Activated naive CD4-positive, alpha-beta T cell treated with anti-CD3 and anti-CD28 coated beads for 36 hours (primary cell): Measurements from ENCODE around the gene CDKN3. TPM values are rescaled to one million over a fixed set of nuclear protein-coding genes. Genes with fewer than 3 reads are reported as not detected.

ENCODE experiments used
- CTCF ChIA-PET: fragments of 350-600 bp; sonication (Branson Sonifier 250); formaldehyde crosslinking; loops from one replicate; lab custom pipeline; 2021; ENCODE audit warnings: antibody characterized with exemption; lab: Charles Lee
- DNase-seq: peaks from one replicate; pipeline ENCODE4 v3.0.0-alpha.2; 2020
- H3K27ac Mint-ChIP-seq: one replicate; pipeline ENCODE4 v1.8.0; 2021; ENCODE audit warnings: mild to moderate bottlenecking, mixed read lengths
- H3K27me3 Mint-ChIP-seq: one replicate; pipeline ENCODE4 v1.8.0; 2021; ENCODE audit warnings: low read depth, mixed read lengths
- H3K36me3 Mint-ChIP-seq: one replicate; pipeline ENCODE4 v1.8.0; 2021; ENCODE audit warnings: low read depth, mixed read lengths
- H3K4me1 Mint-ChIP-seq: one replicate; pipeline ENCODE4 v1.8.0; 2021; ENCODE audit warnings: low read depth, mixed read lengths
- H3K4me3 Mint-ChIP-seq: one replicate; pipeline ENCODE4 v1.8.0; 2021; ENCODE audit warnings: mild to moderate bottlenecking, moderate library complexity, mixed read lengths
- H3K9me3 Mint-ChIP-seq: one replicate; pipeline ENCODE4 v1.8.0; 2021; ENCODE audit warnings: mixed read lengths
- intact Hi-C: fragments of 100-400 bp; cut with micrococcal nuclease; formaldehyde crosslinking; loops from one replicate; pipeline ENCODE4 v1.15.1; 2023
- total RNA-seq, 2 experiments: library from RNA; stranded (reverse); gene quantifications; one replicate each; pipeline ENCODE4 v1.2.3, GENCODE V29; 2021

Gene CDKN3
- 100 to 1,000 TPM in 1 of 2 experiments, 10 to 100 TPM in 1; 96.5 to 101 TPM for total RNA-seq

- peaks cover 2% of the 10 kb centered on the region for H3K27me3 Mint-ChIP-seq
- intact Hi-C loops: loop anchor here (1.0 to 5.0 kb wide), 13 partner anchors 30 to 1844 kb away; partner anchors contain the start of genes CGRRF1, CNIH1, GPR137C and PSMC6
- CTCF ChIA-PET: interaction anchor here (0.6 to 1.6 kb wide), 8 partner anchors 21 to 335 kb away, joined by 3 to 4 read pairs (median 4); no protein-coding TSS in a partner anchor
These were observed at the start of gene CDKN3 for GRCh38 chr14:54396493-54397335. TSS of gene CDKN3 (plus strand) at chr14:54397007. CDS start at chr14:54397069, 62 bp downstream.

GRCh38 chr14:54347044-54347443 is 49.8 kb upstream of the CDKN3 start:
- H3K27ac Mint-ChIP-seq: no peak overlapping the region
- H3K36me3 Mint-ChIP-seq: no peaks in the 10 kb centered on the region
- H3K4me1 Mint-ChIP-seq: no peaks in the 10 kb centered on the region
- DNase-seq: no peak
- intact Hi-C loops: loop anchor here (10.0 kb wide), 1 partner anchor 1052 kb away; no protein-coding TSS in a partner anchor
- H3K9me3 Mint-ChIP-seq: no peaks in the 10 kb centered on the region
- no peak overlapping the region for H3K4me3 Mint-ChIP-seq
- CTCF ChIA-PET: interaction anchor here (0.6 to 2.5 kb wide), 16 partner anchors 7 to 1534 kb away, joined by 3 to 15 read pairs (median 4); no protein-coding TSS in a partner anchor
- H3K27me3 Mint-ChIP-seq: peaks cover 16% of the 10 kb centered on the region

More at GRCh38 chr14:54396493-54397335, at the start of gene CDKN3:
- peak; percentile 99 for DNase-seq
- Mint-ChIP-seq H3K9me3 (no peaks in the 10 kb centered on the region), H3K4me3 (peak within 1 kb of the TSS; percentile 86), H3K4me1 (peaks cover 8% of the 10 kb centered on the region), H3K36me3 (peaks cover 2% of the 10 kb centered on the region), H3K27ac (peak within 1 kb of the TSS; percentile 65)

- no peak for DNase-seq
- Mint-ChIP-seq H3K27ac (no peak overlapping the region), H3K4me1 (peaks cover 2% of the 10 kb centered on the region), H3K36me3 (no peaks in the 10 kb centered on the region), H3K9me3 (no peaks in the 10 kb centered on the region), H3K4me3 (no peak overlapping the region), H3K27me3 (peaks cover 18% of the 10 kb centered on the region)
- intact Hi-C loops: loop anchor here (1.0 to 10.0 kb wide), 6 partner anchors 173 to 1053 kb away; no protein-coding TSS in a partner anchor
- CTCF ChIA-PET: interaction anchor here (0.6 to 2.5 kb wide), 36 partner anchors 8 to 1063 kb away, joined by 3 to 15 read pairs (median 4); no protein-coding TSS in a partner anchor
These were observed 48.7 kb upstream of the CDKN3 start for GRCh38 chr14:54348001-54348611.

- no peaks in the 10 kb centered on the region for H3K9me3 Mint-ChIP-seq
- intact Hi-C loops: loop anchor here (1.0 to 10.0 kb wide), 6 partner anchors 174 to 1054 kb away; no protein-coding TSS in a partner anchor
- no peak overlapping the region for H3K4me3 Mint-ChIP-seq
- peaks cover 18% of the 10 kb centered on the region for H3K27me3 Mint-ChIP-seq
- DNase-seq: no peak
- no peaks in the 10 kb centered on the region for H3K36me3 Mint-ChIP-seq
- CTCF ChIA-PET: interaction anchor here (0.9 to 2.5 kb wide), 10 partner anchors 9 to 1053 kb away, joined by 3 to 14 read pairs (median 5); no protein-coding TSS in a partner anchor
- no peak overlapping the region for H3K27ac Mint-ChIP-seq
- peaks cover 3% of the 10 kb centered on the region for H3K4me1 Mint-ChIP-seq
These were observed 47.7 kb upstream of the CDKN3 start for GRCh38 chr14:54348923-54349620.

GRCh38 chr14:54349713-54350112 is 47.1 kb upstream of the CDKN3 start:
- H3K27me3 Mint-ChIP-seq: peaks cover 18% of the 10 kb centered on the region
- H3K27ac Mint-ChIP-seq: no peak overlapping the region
- DNase-seq: no peak
- H3K36me3 Mint-ChIP-seq: no peaks in the 10 kb centered on the region
- intact Hi-C loops: loop anchor here (2.0 to 10.0 kb wide), 2 partner anchors 917 to 1055 kb away; no protein-coding TSS in a partner anchor
- CTCF ChIA-PET: interaction anchor here (1.5 to 2.5 kb wide), 3 partner anchors 10 to 21 kb away, joined by 5 to 14 read pairs (median 9); no protein-coding TSS in a partner anchor
- H3K4me1 Mint-ChIP-seq: peaks cover 3% of the 10 kb centered on the region
- H3K9me3 Mint-ChIP-seq: no peaks in the 10 kb centered on the region
- H3K4me3 Mint-ChIP-seq: no peak overlapping the region

GRCh38 chr14:54350203-54350602 is 46.6 kb upstream of the CDKN3 start:
- H3K9me3 Mint-ChIP-seq: no peaks in the 10 kb centered on the region

GRCh38 chr14:54353266-54353665 is 43.5 kb upstream of the CDKN3 start:
- CTCF ChIA-PET: no interaction called here
- peaks cover 18% of the 10 kb centered on the region for H3K27me3 Mint-ChIP-seq
- H3K9me3 Mint-ChIP-seq: no peaks in the 10 kb centered on the region
- no peak for DNase-seq
- intact Hi-C loops: no loop called here
- no peaks in the 10 kb centered on the region for H3K36me3 Mint-ChIP-seq
- no peak overlapping the region for H3K4me3 Mint-ChIP-seq
- H3K27ac Mint-ChIP-seq: no peak overlapping the region
- H3K4me1 Mint-ChIP-seq: peaks cover 3% of the 10 kb centered on the region

More at GRCh38 chr14:54350203-54350602, 46.6 kb upstream of the CDKN3 start:
- no peak for DNase-seq
- intact Hi-C loops: no loop called here
- Mint-ChIP-seq H3K4me1 (peaks cover 3% of the 10 kb centered on the region), H3K4me3 (no peak overlapping the region), H3K27ac (no peak overlapping the region), H3K27me3 (peaks cover 18% of the 10 kb centered on the region), H3K36me3 (no peaks in the 10 kb centered on the region)
- CTCF ChIA-PET: interaction anchor here (1.5 kb wide), 1 partner anchor 22 kb away, joined by 5 read pairs; no protein-coding TSS in a partner anchor

- H3K36me3 Mint-ChIP-seq: no peaks in the 10 kb centered on the region
- H3K27ac Mint-ChIP-seq: no peak overlapping the region
- CTCF ChIA-PET: no interaction called here
- peaks cover 17% of the 10 kb centered on the region for H3K27me3 Mint-ChIP-seq
- no peaks in the 10 kb centered on the region for H3K9me3 Mint-ChIP-seq
- H3K4me3 Mint-ChIP-seq: no peak overlapping the region
- no peak for DNase-seq
- peaks cover 3% of the 10 kb centered on the region for H3K4me1 Mint-ChIP-seq
- intact Hi-C loops: no loop called here
These were observed 43.1 kb upstream of the CDKN3 start for GRCh38 chr14:54353694-54354093.

- CTCF ChIA-PET: no interaction called here
- Mint-ChIP-seq H3K9me3 (no peaks in the 10 kb centered on the region), H3K27me3 (peaks cover 17% of the 10 kb centered on the region), H3K4me3 (no peak overlapping the region), H3K36me3 (no peaks in the 10 kb centered on the region), H3K27ac (no peak overlapping the region), H3K4me1 (peaks cover 3% of the 10 kb centered on the region)
- no peak for DNase-seq
- intact Hi-C loops: no loop called here
These were observed 42.7 kb upstream of the CDKN3 start for GRCh38 chr14:54354096-54354495.

GRCh38 chr14:54354968-54355641 is 41.7 kb upstream of the CDKN3 start:
- no peak overlapping the region for H3K4me3 Mint-ChIP-seq
- peaks cover 16% of the 10 kb centered on the region for H3K27me3 Mint-ChIP-seq
- H3K9me3 Mint-ChIP-seq: no peaks in the 10 kb centered on the region
- H3K4me1 Mint-ChIP-seq: peaks cover 3% of the 10 kb centered on the region
- intact Hi-C loops: no loop called here
- CTCF ChIA-PET: interaction anchor here (0.7 kb wide), 1 partner anchor 161 kb away, joined by 3 read pairs; no protein-coding TSS in a partner anchor
- no peaks in the 10 kb centered on the region for H3K36me3 Mint-ChIP-seq
- no peak overlapping the region for H3K27ac Mint-ChIP-seq
- DNase-seq: no peak

- DNase-seq: no peak
- Mint-ChIP-seq H3K36me3 (no peaks in the 10 kb centered on the region), H3K9me3 (no peaks in the 10 kb centered on the region), H3K4me1 (peaks cover 3% of the 10 kb centered on the region), H3K4me3 (no peak overlapping the region), H3K27ac (no peak overlapping the region), H3K27me3 (peaks cover 13% of the 10 kb centered on the region)
- CTCF ChIA-PET: interaction anchor here (0.7 kb wide), 1 partner anchor 162 kb away, joined by 3 read pairs; no protein-coding TSS in a partner anchor
- intact Hi-C loops: no loop called here
These were observed 41.1 kb upstream of the CDKN3 start for GRCh38 chr14:54355698-54356097.
